ENCODE data around the gene DCAF12.

GRCh38 chr9:34065541-34065940 lies 61.0 kb downstream of the DCAF12 start:
- no peak for TF ChIP-seq RAD21 (IDR thresholded peaks at IDR 0.05; ENCODE audit: low read depth)
- no peak for TF ChIP-seq EGR1 (IDR thresholded peaks at IDR 0.05)
- TF ChIP-seq TAF1 (IDR thresholded peaks at IDR 0.05; ENCODE audit: low read depth), result no peak
- TF ChIP-seq TCF12 (IDR thresholded peaks at IDR 0.05; ENCODE audit: low read depth), result no peak
- TF ChIP-seq MAX (IDR thresholded peaks at IDR 0.05), result no peak
- TF ChIP-seq, protein P1, sequence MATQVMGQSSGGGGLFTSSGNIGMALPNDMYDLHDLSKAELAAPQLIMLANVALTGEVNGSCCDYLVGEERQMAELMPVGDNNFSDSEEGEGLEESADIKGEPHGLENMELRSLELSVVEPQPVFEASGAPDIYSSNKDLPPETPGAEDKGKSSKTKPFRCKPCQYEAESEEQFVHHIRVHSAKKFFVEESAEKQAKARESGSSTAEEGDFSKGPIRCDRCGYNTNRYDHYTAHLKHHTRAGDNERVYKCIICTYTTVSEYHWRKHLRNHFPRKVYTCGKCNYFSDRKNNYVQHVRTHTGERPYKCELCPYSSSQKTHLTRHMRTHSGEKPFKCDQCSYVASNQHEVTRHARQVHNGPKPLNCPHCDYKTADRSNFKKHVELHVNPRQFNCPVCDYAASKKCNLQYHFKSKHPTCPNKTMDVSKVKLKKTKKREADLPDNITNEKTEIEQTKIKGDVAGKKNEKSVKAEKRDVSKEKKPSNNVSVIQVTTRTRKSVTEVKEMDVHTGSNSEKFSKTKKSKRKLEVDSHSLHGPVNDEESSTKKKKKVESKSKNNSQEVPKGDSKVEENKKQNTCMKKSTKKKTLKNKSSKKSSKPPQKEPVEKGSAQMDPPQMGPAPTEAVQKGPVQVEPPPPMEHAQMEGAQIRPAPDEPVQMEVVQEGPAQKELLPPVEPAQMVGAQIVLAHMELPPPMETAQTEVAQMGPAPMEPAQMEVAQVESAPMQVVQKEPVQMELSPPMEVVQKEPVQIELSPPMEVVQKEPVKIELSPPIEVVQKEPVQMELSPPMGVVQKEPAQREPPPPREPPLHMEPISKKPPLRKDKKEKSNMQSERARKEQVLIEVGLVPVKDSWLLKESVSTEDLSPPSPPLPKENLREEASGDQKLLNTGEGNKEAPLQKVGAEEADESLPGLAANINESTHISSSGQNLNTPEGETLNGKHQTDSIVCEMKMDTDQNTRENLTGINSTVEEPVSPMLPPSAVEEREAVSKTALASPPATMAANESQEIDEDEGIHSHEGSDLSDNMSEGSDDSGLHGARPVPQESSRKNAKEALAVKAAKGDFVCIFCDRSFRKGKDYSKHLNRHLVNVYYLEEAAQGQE (IDR thresholded peaks at IDR 0.05; ENCODE audit: low read depth), result no peak
- no peak for TF ChIP-seq CREB1 (IDR thresholded peaks at IDR 0.05; ENCODE audit: low read depth)
- TF ChIP-seq ZBTB7A (IDR thresholded peaks at IDR 0.05; ENCODE audit: low read depth), result no peak
- no peak for TF ChIP-seq FOXM1 (IDR thresholded peaks at IDR 0.05; ENCODE audit: borderline replicate concordance, low read depth)
- TF ChIP-seq YY1 (IDR thresholded peaks at IDR 0.05; ENCODE audit: low read depth), result no peak
- TF ChIP-seq EP300 (IDR thresholded peaks at IDR 0.05; ENCODE audit: borderline replicate concordance), result no peak
- TF ChIP-seq NFIC (IDR thresholded peaks at IDR 0.05), result no peak
- TF ChIP-seq CEBPB (IDR thresholded peaks at IDR 0.05), result no peak
